Breast epithelium (tissue), 3 donors: ENCODE measurements around the gene FAM222A.

Experiments used
- POLR2A ChIP-seq: fragments of 450-650 bp; IDR thresholded peaks from one replicate; pipeline ENCODE4 v1.6.1; 2016; ENCODE audit warnings: antibody characterized with exemption, mild to moderate bottlenecking, moderate library complexity
- POLR2AphosphoS5 ChIP-seq, 3 donors: sonication (generic); formaldehyde crosslinking; IDR thresholded peaks; one replicate each; pipeline ENCODE4 v1.6.1; 2017; ENCODE audit warnings: antibody characterized with exemption in 3 of 3
- TF ChIP-seq, protein P1 (sequence below), 3 donors: fragments of 450-650 bp; IDR thresholded peaks; one replicate each; pipeline ENCODE4 v1.5.1; 2016 to 2017; ENCODE audit warnings: antibody characterized with exemption in 3 of 3, mild to moderate bottlenecking in 3 of 3, moderate library complexity in 3 of 3

DNA sequence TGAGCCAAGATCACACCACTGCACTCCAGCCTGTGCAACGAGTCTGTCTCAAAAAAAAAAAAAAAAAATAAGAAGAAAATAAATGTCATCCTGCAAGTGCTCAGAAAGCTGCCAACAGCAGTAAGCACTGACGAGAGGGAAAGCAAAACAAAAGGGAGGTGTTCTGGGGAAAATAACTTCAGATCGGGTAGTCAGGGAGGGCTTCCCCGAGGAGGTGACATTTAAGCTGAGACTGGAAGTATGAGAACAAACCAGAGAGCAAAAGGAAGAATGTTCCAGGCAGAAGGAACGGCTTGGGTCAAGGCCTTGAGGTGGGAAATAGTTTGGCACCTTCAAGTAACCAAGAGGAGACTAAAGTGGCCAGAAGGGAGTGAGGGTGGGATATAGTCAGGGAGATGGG, 4.7 kb upstream of the FAM222A start:
- TF ChIP-seq, protein P1, sequence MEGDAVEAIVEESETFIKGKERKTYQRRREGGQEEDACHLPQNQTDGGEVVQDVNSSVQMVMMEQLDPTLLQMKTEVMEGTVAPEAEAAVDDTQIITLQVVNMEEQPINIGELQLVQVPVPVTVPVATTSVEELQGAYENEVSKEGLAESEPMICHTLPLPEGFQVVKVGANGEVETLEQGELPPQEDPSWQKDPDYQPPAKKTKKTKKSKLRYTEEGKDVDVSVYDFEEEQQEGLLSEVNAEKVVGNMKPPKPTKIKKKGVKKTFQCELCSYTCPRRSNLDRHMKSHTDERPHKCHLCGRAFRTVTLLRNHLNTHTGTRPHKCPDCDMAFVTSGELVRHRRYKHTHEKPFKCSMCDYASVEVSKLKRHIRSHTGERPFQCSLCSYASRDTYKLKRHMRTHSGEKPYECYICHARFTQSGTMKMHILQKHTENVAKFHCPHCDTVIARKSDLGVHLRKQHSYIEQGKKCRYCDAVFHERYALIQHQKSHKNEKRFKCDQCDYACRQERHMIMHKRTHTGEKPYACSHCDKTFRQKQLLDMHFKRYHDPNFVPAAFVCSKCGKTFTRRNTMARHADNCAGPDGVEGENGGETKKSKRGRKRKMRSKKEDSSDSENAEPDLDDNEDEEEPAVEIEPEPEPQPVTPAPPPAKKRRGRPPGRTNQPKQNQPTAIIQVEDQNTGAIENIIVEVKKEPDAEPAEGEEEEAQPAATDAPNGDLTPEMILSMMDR (IDR thresholded peaks at IDR 0.05): no peak
- TF ChIP-seq POLR2A: no peak
- TF ChIP-seq POLR2AphosphoS5 (IDR thresholded peaks at IDR 0.05): no peak
